Activated CD8-positive, alpha-beta T cell treated with anti-CD3 and anti-CD28 coated beads, Interleukin-2, amount 10 ng/mL, durations not matched to agents 7 days and 5 days (primary cell): ENCODE data around the gene FNDC3A. TPM values are rescaled to one million over a fixed set of nuclear protein-coding genes. Genes with fewer than 3 reads are reported as not detected.
"Not testable (repeated sequence)": the region's sequence is repeated elsewhere in the genome, so short reads cannot be mapped to it uniquely, and the experiment has no call there.

ENCODE experiments used
- ATAC-seq: fragments of 150-1000 bp; cut with Tn5 transposase; one replicate; pipeline ENCODE4 v1.10.0; 2021; ENCODE audit warnings: moderate library complexity
- CTCF ChIA-PET: fragments of 350-600 bp; sonication (Branson Sonifier 250); formaldehyde crosslinking; loops from one replicate; lab custom pipeline; 2021; ENCODE audit warnings: antibody characterized with exemption; lab: Charles Lee
- POLR2A ChIA-PET: fragments of 350-600 bp; sonication (Branson Sonifier 250); formaldehyde crosslinking; loops from one replicate; lab custom pipeline; 2021; ENCODE audit warnings: antibody characterized with exemption; lab: Charles Lee
- DNase-seq: peaks from one replicate; pipeline ENCODE4 v3.0.0-alpha.2; 2020
- H3K27ac Mint-ChIP-seq: one replicate; pipeline ENCODE4 v1.8.0; 2021; ENCODE audit warnings: mild to moderate bottlenecking, mixed read lengths
- H3K27me3 Mint-ChIP-seq: one replicate; pipeline ENCODE4 v1.8.0; 2021; ENCODE audit warnings: low read depth, mixed read lengths
- H3K36me3 Mint-ChIP-seq: one replicate; pipeline ENCODE4 v1.8.0; 2021; ENCODE audit warnings: low read depth, mixed read lengths
- H3K4me1 Mint-ChIP-seq: one replicate; pipeline ENCODE4 v1.8.0; 2021; ENCODE audit warnings: low read depth, mixed read lengths
- H3K4me3 Mint-ChIP-seq: one replicate; pipeline ENCODE4 v1.8.0; 2021; ENCODE audit warnings: mild to moderate bottlenecking, mixed read lengths
- H3K9me3 Mint-ChIP-seq: one replicate; pipeline ENCODE4 v1.8.0; 2022; ENCODE audit warnings: mixed read lengths; ENCODE audit not compliant: insufficient read depth
- total RNA-seq, 2 experiments: library from RNA; stranded (reverse); gene quantifications; one replicate each; pipeline ENCODE4 v1.2.3, GENCODE V29; 2021

Gene FNDC3A
- total RNA-seq, 2 experiments from 2014 or later = 25.5 to 25.7 TPM

DNA sequence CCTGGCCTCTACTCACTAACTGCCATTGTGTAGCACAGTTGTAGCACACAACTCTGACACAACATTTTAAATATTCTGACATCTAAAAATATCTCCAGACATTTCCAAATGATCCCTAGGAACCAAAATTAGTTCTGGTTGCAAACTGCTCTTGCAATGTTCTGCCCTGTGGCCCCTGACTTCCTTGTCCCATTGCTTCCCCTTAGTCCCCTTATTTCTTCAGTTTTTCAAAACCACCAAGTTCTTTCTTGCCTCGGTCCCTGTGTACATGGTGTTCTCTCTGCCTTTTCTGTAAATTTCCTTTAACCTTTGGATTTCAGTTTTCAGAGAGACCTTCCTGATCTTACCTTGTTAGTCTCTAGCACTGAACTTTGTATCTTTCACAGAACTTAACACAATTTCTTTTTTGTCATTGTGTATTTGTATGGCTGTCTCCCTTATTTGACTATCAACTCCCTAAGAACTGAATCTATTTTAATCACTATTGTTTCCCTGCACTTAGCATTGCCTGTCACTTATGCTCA is 156.8 kb downstream of the FNDC3A start:
- no peak overlapping the region for H3K4me3 Mint-ChIP-seq
- POLR2A ChIA-PET = no interaction called here
- no peak for DNase-seq
- H3K27me3 Mint-ChIP-seq = no peaks in the 10 kb centered on the region
- H3K4me1 Mint-ChIP-seq = peaks cover 2% of the 10 kb centered on the region
- H3K36me3 Mint-ChIP-seq = peaks cover 43% of the 10 kb centered on the region
- ATAC-seq = no peak
- no peaks in the 10 kb centered on the region for H3K9me3 Mint-ChIP-seq
- CTCF ChIA-PET = no interaction called here
- no peak overlapping the region for H3K27ac Mint-ChIP-seq

DNA sequence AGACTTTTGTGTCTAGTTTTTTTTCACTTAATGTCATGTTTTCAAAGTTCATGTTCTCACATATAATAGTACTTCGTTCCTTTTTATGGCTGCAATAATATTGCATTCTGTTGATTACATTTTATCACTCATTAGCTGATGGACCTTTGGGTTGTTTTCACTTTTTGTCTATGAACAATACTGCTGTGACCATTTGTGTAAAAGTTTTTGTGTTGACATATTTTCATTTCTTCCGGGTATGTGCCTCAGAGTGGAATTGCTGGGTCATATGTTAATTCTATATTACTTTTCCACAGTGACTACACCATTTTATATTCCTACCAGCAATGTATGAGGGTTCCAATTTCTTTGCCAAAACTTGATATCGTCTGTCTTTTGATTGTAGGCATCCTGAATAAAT is 158.6 kb downstream of the FNDC3A start:
- DNase-seq = no peak
- ChIA-PET CTCF (interaction anchor here (1.3 kb wide), 1 partner anchor 48 kb away, joined by 4 read pairs; no protein-coding TSS in a partner anchor), POLR2A (no interaction called here)
- peaks cover 2% of the 10 kb centered on the region for H3K4me1 Mint-ChIP-seq
- H3K36me3 Mint-ChIP-seq = peaks cover 51% of the 10 kb centered on the region
- no peaks in the 10 kb centered on the region for H3K27me3 Mint-ChIP-seq
- no peaks in the 10 kb centered on the region for H3K9me3 Mint-ChIP-seq
- no peak overlapping the region for H3K27ac Mint-ChIP-seq
- no peak for ATAC-seq
- H3K4me3 Mint-ChIP-seq = no peak overlapping the region

DNA sequence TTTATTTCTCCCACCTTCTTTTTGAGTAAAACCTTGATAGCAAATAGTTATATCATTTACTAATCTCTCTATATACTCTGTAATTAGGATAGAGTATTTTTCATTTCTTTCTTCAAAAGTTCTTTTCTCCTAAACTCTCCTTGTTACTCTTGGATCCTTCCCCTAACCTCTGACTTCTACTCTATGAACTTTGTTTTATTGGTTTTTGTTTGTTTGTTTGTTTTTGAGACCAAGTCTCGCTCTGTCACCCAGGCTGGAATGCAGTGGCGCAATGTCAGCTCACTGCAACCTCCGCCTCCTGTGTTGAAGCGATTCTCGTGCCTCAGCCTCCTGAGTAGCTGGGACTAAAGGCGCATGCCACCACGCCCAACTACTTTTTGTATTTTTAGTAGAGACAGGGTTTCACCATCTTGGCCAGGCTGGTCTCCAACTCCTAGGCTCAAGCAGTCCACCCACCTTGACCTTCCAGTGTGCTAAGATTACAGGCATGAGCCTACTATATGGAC is 161.5 kb downstream of the FNDC3A start:
- ATAC-seq, H3K27me3 Mint-ChIP-seq, DNase-seq, H3K27ac Mint-ChIP-seq, H3K9me3 Mint-ChIP-seq, POLR2A ChIA-PET, H3K4me3 Mint-ChIP-seq, CTCF ChIA-PET: not testable (repeated sequence)
- peaks cover 14% of the 10 kb centered on the region for H3K4me1 Mint-ChIP-seq
- peaks cover 58% of the 10 kb centered on the region for H3K36me3 Mint-ChIP-seq

DNA sequence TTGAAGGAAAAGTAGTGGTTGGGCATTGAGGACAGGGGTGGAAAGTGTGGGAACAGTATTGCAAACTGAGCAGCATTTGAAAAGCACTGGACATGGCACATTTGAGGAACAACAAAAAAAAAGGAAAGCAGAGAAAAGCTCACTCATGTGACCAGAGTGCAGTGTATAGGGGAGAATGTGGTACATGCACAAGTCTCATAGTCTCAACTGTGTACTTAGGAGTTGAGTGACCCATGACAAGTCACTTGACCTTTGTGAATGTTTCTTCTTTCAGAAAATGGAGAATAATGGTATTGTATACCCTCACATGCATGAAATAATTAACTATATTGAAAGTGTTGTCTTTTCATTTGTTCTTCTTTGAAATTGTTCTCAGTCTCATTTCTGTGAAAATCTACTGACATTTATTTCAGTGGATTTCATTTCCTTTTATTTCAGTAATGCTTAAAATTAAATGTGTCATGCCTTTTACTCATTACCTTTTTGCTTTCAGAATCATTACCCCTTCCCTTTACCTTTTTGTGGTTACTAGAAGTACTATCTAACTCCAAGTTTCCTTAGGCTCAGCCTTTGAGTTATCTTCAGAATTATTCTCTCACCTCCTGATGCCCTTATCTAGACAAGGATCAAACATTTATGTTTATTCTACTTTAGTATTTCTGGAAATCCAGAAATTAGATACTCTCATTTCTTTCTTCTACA is 165.3 kb downstream of the FNDC3A start:
- Mint-ChIP-seq H3K27me3 (no peaks in the 10 kb centered on the region), H3K27ac (peak overlapping the region; percentile 65), H3K9me3 (no peaks in the 10 kb centered on the region), H3K4me1 (peaks cover 15% of the 10 kb centered on the region), H3K36me3 (peaks cover 51% of the 10 kb centered on the region), H3K4me3 (no peak overlapping the region)
- DNase-seq (no peak), ATAC-seq (no peak)
- POLR2A ChIA-PET = no interaction called here
- CTCF ChIA-PET = interaction anchor here (1.0 kb wide), 1 partner anchor 7 kb away, joined by 3 read pairs; no protein-coding TSS in a partner anchor

DNA sequence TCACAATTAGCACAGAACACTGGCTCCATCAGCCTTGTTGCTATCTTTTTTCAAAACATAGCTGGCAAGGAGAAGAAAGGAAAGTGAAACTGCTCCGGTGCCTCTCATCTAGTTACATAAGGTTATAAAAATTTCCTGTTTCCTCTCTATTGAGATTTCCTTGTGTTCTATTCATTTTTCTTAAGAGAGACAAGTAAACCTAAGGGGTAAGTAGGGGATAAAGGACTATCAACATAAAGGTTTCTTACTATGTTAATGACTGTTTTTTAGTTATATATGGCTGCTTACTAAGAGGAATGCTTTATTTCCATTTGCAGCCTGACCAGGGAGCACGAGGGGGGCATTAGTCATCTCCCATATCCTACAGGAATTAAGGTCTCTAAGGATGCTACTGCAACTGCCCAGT is 171.2 kb downstream of the FNDC3A start:
- peak overlapping the region; percentile 86 for H3K27ac Mint-ChIP-seq
- peaks cover 23% of the 10 kb centered on the region for H3K4me1 Mint-ChIP-seq
- H3K27me3 Mint-ChIP-seq = no peaks in the 10 kb centered on the region
- peaks cover 72% of the 10 kb centered on the region for H3K36me3 Mint-ChIP-seq
- peak overlapping the region; percentile 72 for H3K4me3 Mint-ChIP-seq
- ATAC-seq (peak; percentile 82), DNase-seq (peak; percentile 39)
- ChIA-PET CTCF (interaction anchor here (1.2 kb wide), 1 partner anchor 34 kb away, joined by 3 read pairs; no protein-coding TSS in a partner anchor), POLR2A (no interaction called here)
- H3K9me3 Mint-ChIP-seq = peaks cover 24% of the 10 kb centered on the region

DNA sequence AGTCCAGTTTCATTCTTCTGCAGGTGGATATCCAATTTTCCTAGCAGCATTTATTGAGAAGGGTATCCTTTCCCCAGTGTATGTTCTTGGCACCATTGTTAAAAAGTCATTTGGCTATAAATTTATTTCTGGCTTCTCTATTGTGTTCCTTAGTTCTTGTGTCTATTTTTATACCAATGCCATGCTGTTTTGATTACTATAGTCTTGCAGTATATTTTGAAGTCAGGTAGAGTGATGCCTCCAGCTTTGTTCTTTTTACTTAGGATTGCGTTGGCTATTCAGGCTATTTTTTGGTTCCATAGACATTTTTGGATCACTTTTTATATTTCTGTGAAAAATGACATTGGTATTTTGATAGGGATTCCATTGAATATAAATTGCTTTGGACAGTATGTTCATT is 172.7 kb downstream of the FNDC3A start:
- peaks cover 69% of the 10 kb centered on the region for H3K36me3 Mint-ChIP-seq
- DNase-seq (no peak), ATAC-seq (no peak)
- no peak overlapping the region for H3K4me3 Mint-ChIP-seq
- no peak overlapping the region for H3K27ac Mint-ChIP-seq
- H3K9me3 Mint-ChIP-seq = peaks cover 24% of the 10 kb centered on the region
- peaks cover 21% of the 10 kb centered on the region for H3K4me1 Mint-ChIP-seq
- H3K27me3 Mint-ChIP-seq = no peaks in the 10 kb centered on the region
- POLR2A ChIA-PET = no interaction called here
- CTCF ChIA-PET = interaction anchor here (1.0 kb wide), 1 partner anchor 8 kb away, joined by 3 read pairs; no protein-coding TSS in a partner anchor

DNA sequence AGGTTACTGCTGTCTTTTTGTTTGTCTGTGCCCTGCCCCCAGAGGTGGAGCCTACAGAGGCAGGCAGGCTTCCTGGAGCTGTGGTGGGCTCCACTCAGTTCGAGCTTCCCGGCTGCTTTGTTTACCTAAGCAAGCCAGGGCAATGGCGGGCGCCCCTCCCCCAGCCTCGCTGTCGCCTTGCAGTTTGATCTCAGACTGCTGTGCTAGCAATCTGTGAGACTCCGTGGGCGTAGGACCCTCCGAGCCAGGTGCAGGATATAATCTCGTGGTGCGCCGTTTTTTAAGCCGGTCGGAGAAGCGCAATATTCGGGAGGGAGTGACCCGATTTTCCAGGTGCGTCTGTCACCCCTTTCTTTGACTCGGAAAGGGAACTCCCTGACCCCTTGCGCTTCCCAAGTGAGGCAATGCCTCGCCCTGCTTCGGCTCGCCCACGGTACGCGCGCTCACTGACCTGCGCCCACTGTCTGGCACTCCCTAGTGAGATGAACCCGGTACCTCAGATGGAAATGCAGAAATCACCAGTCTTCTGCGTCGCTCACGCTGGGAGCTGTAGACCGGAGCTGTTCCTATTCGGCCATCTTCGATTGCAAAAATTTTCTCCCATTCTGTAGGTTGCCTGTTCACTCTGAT is 182.4 kb downstream of the FNDC3A start:
- DNase-seq, H3K4me1 Mint-ChIP-seq, H3K27me3 Mint-ChIP-seq, H3K27ac Mint-ChIP-seq, H3K4me3 Mint-ChIP-seq, ATAC-seq, H3K9me3 Mint-ChIP-seq, POLR2A ChIA-PET: not testable (repeated sequence)
- peaks cover 50% of the 10 kb centered on the region for H3K36me3 Mint-ChIP-seq
- CTCF ChIA-PET = interaction anchor here (0.6 kb wide), 1 partner anchor 194 kb away, joined by 3 read pairs; no protein-coding TSS in a partner anchor

DNA sequence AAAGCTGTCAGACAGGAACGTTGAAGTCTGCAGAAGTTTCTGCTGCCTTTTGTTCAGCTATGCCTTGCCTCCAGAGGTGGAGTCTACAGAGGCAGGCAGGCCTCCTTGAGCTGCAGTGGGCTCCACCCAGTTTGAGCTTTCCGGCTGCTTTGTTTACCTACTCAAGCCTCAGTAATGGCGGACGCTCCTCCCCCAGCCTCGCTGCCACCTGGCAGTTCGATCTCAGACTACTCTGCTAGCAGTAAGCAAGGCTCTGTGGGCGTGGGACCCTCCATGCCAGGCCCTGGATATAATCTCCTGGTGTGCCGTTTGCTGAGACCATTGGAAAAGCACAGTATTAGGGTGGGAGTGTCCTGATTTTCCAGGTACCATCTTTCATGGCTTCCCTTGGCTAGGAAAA is 187.4 kb downstream of the FNDC3A start:
- peaks cover 17% of the 10 kb centered on the region for H3K4me1 Mint-ChIP-seq
- H3K4me3 Mint-ChIP-seq, H3K27ac Mint-ChIP-seq, H3K27me3 Mint-ChIP-seq, DNase-seq, POLR2A ChIA-PET, ATAC-seq, CTCF ChIA-PET: not testable (repeated sequence)
- peaks cover 23% of the 10 kb centered on the region for H3K9me3 Mint-ChIP-seq
- H3K36me3 Mint-ChIP-seq = peaks cover 75% of the 10 kb centered on the region

DNA sequence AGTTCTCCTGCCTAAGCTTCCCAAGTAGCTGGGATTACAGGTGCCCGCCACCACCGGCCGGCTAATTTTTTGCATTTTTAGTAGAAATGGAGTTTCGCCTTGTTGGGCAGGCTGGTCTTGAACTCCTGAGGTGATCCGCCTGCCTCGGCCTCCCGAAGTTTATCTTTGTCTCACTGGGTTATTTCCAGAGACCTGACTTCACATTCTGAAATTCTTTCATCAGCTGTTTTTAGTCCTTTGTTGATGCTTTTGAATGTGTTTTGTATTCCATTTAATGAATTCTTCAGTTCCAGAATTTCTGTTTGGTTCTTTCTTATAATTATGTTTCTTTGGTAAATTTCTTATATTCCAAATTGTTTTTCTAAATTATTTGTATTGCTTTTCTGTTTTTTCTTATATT is 189.0 kb downstream of the FNDC3A start:
- ATAC-seq = no peak
- Mint-ChIP-seq H3K36me3 (peaks cover 67% of the 10 kb centered on the region), H3K9me3 (peaks cover 23% of the 10 kb centered on the region), H3K27ac (no peak overlapping the region), H3K27me3 (no peaks in the 10 kb centered on the region), H3K4me3 (no peak overlapping the region), H3K4me1 (peaks cover 15% of the 10 kb centered on the region)
- no peak for DNase-seq
- POLR2A ChIA-PET = no interaction called here
- CTCF ChIA-PET = no interaction called here

DNA sequence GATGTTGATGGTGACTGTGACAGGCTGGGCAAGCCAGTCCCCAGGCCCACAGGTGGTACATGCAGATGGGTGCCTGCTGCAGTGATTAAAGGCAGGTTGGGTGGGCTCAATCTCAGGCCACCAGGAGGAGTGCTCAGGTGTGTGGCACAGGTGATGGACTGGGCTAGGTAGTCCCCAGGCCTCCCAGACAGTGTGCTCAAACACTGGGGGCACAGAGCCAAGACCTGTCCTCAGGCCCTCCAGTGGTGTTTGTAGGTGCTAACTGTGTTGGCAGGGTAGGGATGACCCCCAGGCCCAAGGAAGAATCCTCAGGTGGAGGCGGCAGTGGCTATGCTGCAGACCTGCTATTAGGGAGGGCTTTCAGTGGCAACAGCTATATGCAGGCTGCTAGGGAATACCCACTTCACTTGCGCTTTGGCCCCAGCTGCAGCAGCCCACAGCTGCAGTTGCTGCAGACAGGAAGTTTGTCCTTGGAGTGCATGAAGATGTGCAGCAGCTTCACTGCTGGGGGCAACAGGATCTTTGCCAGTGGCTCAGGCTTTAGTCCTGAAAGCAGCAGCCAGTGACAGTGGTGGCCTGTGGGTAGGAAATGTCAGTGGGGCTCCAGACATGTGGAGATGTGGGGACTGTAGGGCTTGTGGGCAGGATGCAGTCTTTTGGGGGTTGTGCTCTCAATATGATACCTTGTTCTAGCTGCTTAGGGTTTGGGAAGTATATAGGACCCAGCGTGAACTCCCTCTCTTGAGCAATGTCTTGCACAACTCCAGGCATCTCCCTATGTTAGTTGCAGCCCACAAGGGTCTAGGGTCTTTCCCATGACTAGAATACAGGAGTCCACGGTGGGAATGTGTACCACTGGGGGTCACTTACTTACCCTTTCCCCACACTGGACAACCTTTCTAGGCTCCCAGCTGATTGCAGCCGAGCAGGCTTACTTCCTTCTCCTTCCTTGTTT is 190.4 kb downstream of the FNDC3A start:
- H3K4me1 Mint-ChIP-seq = peaks cover 15% of the 10 kb centered on the region
- H3K36me3 Mint-ChIP-seq = peaks cover 66% of the 10 kb centered on the region
- ATAC-seq (peak; percentile 42), DNase-seq (peak; percentile 27)
- no peaks in the 10 kb centered on the region for H3K27me3 Mint-ChIP-seq
- no peak overlapping the region for H3K4me3 Mint-ChIP-seq
- ChIA-PET POLR2A (no interaction called here), CTCF (no interaction called here)
- H3K27ac Mint-ChIP-seq = no peak overlapping the region
- H3K9me3 Mint-ChIP-seq = peaks cover 19% of the 10 kb centered on the region

DNA sequence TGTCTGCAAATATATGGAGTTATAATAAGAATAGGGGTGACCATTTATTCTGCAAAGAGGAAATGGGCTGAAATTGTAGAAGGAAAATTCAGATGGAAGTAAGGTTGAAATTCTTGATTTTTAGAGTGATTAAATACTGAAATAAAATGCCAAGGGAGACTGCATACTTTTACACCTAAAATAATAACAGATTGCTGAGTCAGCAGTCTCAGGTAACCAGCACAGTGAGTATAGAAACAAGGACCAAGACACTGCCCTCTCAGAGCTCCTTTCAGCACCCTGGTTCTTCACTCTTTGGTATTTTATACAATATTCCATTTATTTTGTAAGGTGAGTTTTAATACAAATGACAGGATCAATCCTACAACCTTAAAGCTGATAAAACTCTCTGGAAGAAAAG is 195.6 kb downstream of the FNDC3A start:
- Mint-ChIP-seq H3K9me3 (no peaks in the 10 kb centered on the region), H3K4me3 (no peak overlapping the region), H3K27ac (no peak overlapping the region), H3K36me3 (peaks cover 43% of the 10 kb centered on the region), H3K4me1 (peaks cover 1% of the 10 kb centered on the region), H3K27me3 (no peaks in the 10 kb centered on the region)
- no peak for ATAC-seq
- ChIA-PET CTCF (no interaction called here), POLR2A (interaction anchor here (1.1 kb wide), 1 partner anchor 9 kb away, joined by 5 read pairs; no protein-coding TSS in a partner anchor)
- DNase-seq = no peak
